ENCODE results near the gene LRRC4C.

GRCh38 chr11:40294741-40295140 is 1164.7 kb downstream of the LRRC4C start:
- TF ChIP-seq EZH2 (IDR thresholded peaks at IDR 0.05; ENCODE audit: borderline replicate concordance, low read length) (no peak), CTCF (conservative IDR thresholded peaks at IDR 0.05 in 1 of 2, IDR thresholded peaks at IDR 0.05 in 1 of 2; ENCODE audit: extremely low read depth in 1 of 2, insufficient read depth in 1 of 2, low read depth in 1 of 2, low read length in 2 of 2) (no peak)
